Loucy (cell line): ENCODE measurements around the gene KRT222.

Experiments
- CTCF ChIP-seq: fragments of 200-600 bp; sonication (generic); conservative IDR thresholded peaks from 2 replicates; pipeline ENCODE4 v1.5.1; 2014; ENCODE audit warnings: mild to moderate bottlenecking, antibody characterized with exemption, low read length
- EZH2phosphoT487 ChIP-seq: fragments of 200-600 bp; IDR thresholded peaks from 2 replicates; pipeline ENCODE4 v1.6.1; 2018; ENCODE audit warnings: antibody characterized with exemption, mild to moderate bottlenecking, moderate library complexity, borderline replicate concordance

- TF ChIP-seq CTCF, result no peak
- TF ChIP-seq EZH2phosphoT487, result no peak
Measured at GRCh38 chr17:40623419-40624210, 41.4 kb downstream of the KRT222 start.
